NCI-H187 treated with DMSO at 0.1 percent for 48 hours (cell line): Measurements from ENCODE around the gene SMIM34.
"Not testable (repeated sequence)": the region's sequence is repeated elsewhere in the genome, so short reads cannot be mapped to it uniquely, and the experiment has no call there.

Experiments
- DNase-seq: peaks from one replicate; lab custom pipeline; 2025; lab: John Stamatoyannopoulos, UW

SMIM34 gene

GRCh38 chr21:34423805-34424204 lies at the start of gene SMIM34:
TSS of gene SMIM34 (minus strand) at chr21:34423951. CDS start at chr21:34423839, 112 bp downstream.
- not testable (repeated sequence) for DNase-seq

GRCh38 chr21:34467333-34467732 lies 43.6 kb upstream of the SMIM34 start:
- not testable (repeated sequence) for DNase-seq

GRCh38 chr21:34459426-34459825 lies 35.7 kb upstream of the SMIM34 start:
- not testable (repeated sequence) for DNase-seq

GRCh38 chr21:34458266-34458665 lies 34.5 kb upstream of the SMIM34 start:
- not testable (repeated sequence) for DNase-seq

GRCh38 chr21:34456180-34456579 lies 32.4 kb upstream of the SMIM34 start:
- not testable (repeated sequence) for DNase-seq

- not testable (repeated sequence) for DNase-seq
Observed at GRCh38 chr21:34455628-34456027, 31.9 kb upstream of the SMIM34 start.

GRCh38 chr21:34447018-34447417 lies 23.3 kb upstream of the SMIM34 start:
- DNase-seq = not testable (repeated sequence)

GRCh38 chr21:34443486-34443885 lies 19.7 kb upstream of the SMIM34 start:
- not testable (repeated sequence) for DNase-seq

GRCh38 chr21:34429710-34430109 lies 6.0 kb upstream of the SMIM34 start:
- not testable (repeated sequence) for DNase-seq

GRCh38 chr21:34428441-34428840 lies 4.7 kb upstream of the SMIM34 start:
- not testable (repeated sequence) for DNase-seq

GRCh38 chr21:34427339-34427738 lies 3.6 kb upstream of the SMIM34 start:
- not testable (repeated sequence) for DNase-seq

GRCh38 chr21:34417448-34418077 lies 6.2 kb downstream of the SMIM34 start:
- not testable (repeated sequence) for DNase-seq

GRCh38 chr21:34407294-34407693 lies 16.5 kb downstream of the SMIM34 start:
- DNase-seq = not testable (repeated sequence)

- not testable (repeated sequence) for DNase-seq
Observed at GRCh38 chr21:34406676-34407075, 17.1 kb downstream of the SMIM34 start.

GRCh38 chr21:34406102-34406501 lies 17.6 kb downstream of the SMIM34 start:
- not testable (repeated sequence) for DNase-seq

GRCh38 chr21:34405686-34406085 lies 18.1 kb downstream of the SMIM34 start:
- not testable (repeated sequence) for DNase-seq

GRCh38 chr21:34404742-34405141 lies 19.0 kb downstream of the SMIM34 start:
- not testable (repeated sequence) for DNase-seq

- DNase-seq = not testable (repeated sequence)
Observed at GRCh38 chr21:34400522-34400921, 23.2 kb downstream of the SMIM34 start.

- DNase-seq = not testable (repeated sequence)
Observed at GRCh38 chr21:34383724-34384415, 39.9 kb downstream of the SMIM34 start.

GRCh38 chr21:34383138-34383537 lies 40.6 kb downstream of the SMIM34 start:
- not testable (repeated sequence) for DNase-seq

- DNase-seq = not testable (repeated sequence)
Observed at GRCh38 chr21:34375619-34375972, 48.2 kb downstream of the SMIM34 start.

- DNase-seq = not testable (repeated sequence)
Observed at GRCh38 chr21:34374940-34375618, 48.7 kb downstream of the SMIM34 start, which contains the start of gene SMIM11. TSS of gene SMIM11 (plus strand) at chr21:34375507. CDS start at chr21:34379505, 3,998 bp downstream.

- not testable (repeated sequence) for DNase-seq
Observed at GRCh38 chr21:34374462-34374861, 49.3 kb downstream of the SMIM34 start.
